Measurements from ENCODE around the gene RAB37. TPM values are rescaled to one million over a fixed set of nuclear protein-coding genes. Genes with fewer than 3 reads are reported as not detected.

RAB37 gene
- polyA plus RNA-seq, 1 of the 3 experiments (the other 2 are of a cell fraction): 0.25 TPM

DNA sequence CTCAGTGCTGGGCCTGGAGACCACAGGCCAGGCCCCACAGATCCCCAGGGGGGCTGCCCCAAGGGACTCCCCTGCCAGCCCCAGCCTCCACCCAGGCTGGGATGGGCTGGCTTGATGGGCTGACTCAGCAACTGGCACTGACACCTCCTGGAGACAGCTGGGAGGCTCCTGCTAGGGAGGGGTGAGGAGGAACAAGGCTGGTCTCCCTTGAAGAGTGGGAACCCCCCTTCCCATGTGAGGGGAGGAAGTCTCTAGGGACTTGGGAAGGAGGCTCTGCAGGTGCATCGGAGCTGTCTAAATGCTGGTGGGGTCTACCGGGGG lies 21.8 kb downstream of the RAB37 start:
- ChIA-PET POLR2A (interaction anchor here (0.6 to 2.9 kb wide), 3 partner anchors 9 to 393 kb away, joined by 3 to 19 read pairs (median 17); partner anchors contain the start of gene NAT9), CTCF (interaction anchor here (0.9 to 48.0 kb wide), 7 partner anchors 4 to 192 kb away, joined by 4 to 1361 read pairs (median 15); partner anchors contain the start of genes GRIN2C, NAT9, NHERF1 and RAB37)
- H3F3A ChIP-seq (replicated peaks; ENCODE audit: insufficient read depth): peaks cover 4% of the 10 kb centered on the region
- peak overlapping the region; percentile 64 for H3K4me2 ChIP-seq
- H4K20me1 ChIP-seq (ENCODE audit: insufficient read depth): no peaks in the 10 kb centered on the region
- TF ChIP-seq, protein P1, sequence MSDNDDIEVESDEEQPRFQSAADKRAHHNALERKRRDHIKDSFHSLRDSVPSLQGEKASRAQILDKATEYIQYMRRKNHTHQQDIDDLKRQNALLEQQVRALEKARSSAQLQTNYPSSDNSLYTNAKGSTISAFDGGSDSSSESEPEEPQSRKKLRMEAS (IDR thresholded peaks at IDR 0.05; ENCODE audit: low read depth): no peak
- TF ChIP-seq TCF12 (IDR thresholded peaks at IDR 0.05) (peak; percentile 31; the same call in 1 of the 2 replicates), PBX3 (IDR thresholded peaks at IDR 0.05) (peak; percentile 46), FOSL2 (IDR thresholded peaks at IDR 0.05; ENCODE audit: borderline replicate concordance, low read depth) (0 out of 2 replicates have a peak, but pooled peaks have one; percentile 36)
- no peaks in the 10 kb centered on the region for H3K27me3 ChIP-seq (ENCODE audit: insufficient read depth)
- peak overlapping the region in 1 of 2 experiments; percentile 94; a peak in 2 of 4 replicates for H3K27ac ChIP-seq (ENCODE audit: low read depth in 2 of 2, low read length in 1 of 2)
- 100% methylated on average over 2 of the region's 2 CpGs for WGBS (ENCODE audit: low lambda C conversion rate)
- peaks cover 45 to 63% of the 10 kb centered on the region in 2 experiments; a peak in 3 of 4 replicates for H3K4me1 ChIP-seq (ENCODE audit: control insufficient read depth in 1 of 2, insufficient read depth in 2 of 2, low read depth in 1 of 2, low read length in 1 of 2)
- H3K4me3 ChIP-seq (ENCODE audit: low read depth in 2 of 2, low read length in 1 of 2): no peak overlapping the region
- H2AFZ ChIP-seq (ENCODE audit: low read depth): no peak overlapping the region
- peak; percentile 57 for DNase-seq
- no peaks in the 10 kb centered on the region for H3K9me2 ChIP-seq
- no peaks in the 10 kb centered on the region for H3K9me3 ChIP-seq
- H3K79me2 ChIP-seq (ENCODE audit: insufficient read depth): peaks cover 14% of the 10 kb centered on the region; the same call in 1 of the 2 replicates
- H3K9ac ChIP-seq: no peak overlapping the region
- no peaks in the 10 kb centered on the region for H3K36me3 ChIP-seq (replicated peaks in 1 of 2; ENCODE audit: control insufficient read depth in 1 of 2, insufficient read depth in 2 of 2, low read length in 1 of 2)

DNA sequence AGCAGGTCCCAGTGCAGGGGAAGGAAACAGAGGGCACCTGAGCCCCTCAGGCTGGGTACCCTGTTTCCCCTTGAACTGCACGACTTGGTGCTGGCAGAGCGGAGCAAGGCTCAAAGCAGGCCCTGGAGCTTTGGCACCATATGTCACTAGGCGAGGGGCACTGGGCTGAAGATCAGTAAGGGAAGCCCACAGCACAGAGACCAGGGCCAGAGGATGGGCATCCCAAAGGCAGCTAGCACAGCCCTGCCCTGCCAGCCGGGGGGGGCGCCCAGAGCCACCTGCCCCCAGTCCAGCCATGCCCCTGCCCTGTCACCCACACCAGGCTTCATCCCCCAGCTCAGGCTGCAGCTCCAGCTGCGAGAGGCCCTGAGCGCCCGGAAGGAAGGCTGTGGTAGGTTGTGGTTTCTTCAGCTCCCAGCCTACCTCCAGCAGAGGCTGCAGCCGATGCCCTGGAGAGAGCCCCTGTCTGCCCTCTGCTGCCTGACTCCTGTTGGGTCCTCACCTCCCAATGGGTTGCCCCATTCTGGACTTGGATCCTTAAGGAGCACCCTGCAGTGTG lies 22.3 kb downstream of the RAB37 start:
- Histone ChIP-seq H3F3A (replicated peaks; ENCODE audit: insufficient read depth) (peaks cover 4% of the 10 kb centered on the region), H3K4me2 (peak overlapping the region; percentile 64), H3K4me3 (ENCODE audit: low read depth in 2 of 2, low read length in 1 of 2) (no peak overlapping the region), H3K9ac (no peak overlapping the region), H3K79me2 (ENCODE audit: insufficient read depth) (peaks cover 14% of the 10 kb centered on the region; the same call in 1 of the 2 replicates), H3K27ac (ENCODE audit: low read depth in 2 of 2, low read length in 1 of 2) (peak overlapping the region in 1 of 2 experiments; percentile 94; a peak in 2 of 4 replicates), H3K9me2 (no peaks in the 10 kb centered on the region), H2AFZ (ENCODE audit: low read depth) (no peak overlapping the region), H4K20me1 (ENCODE audit: insufficient read depth) (no peaks in the 10 kb centered on the region), H3K4me1 (ENCODE audit: control insufficient read depth in 1 of 2, insufficient read depth in 2 of 2, low read depth in 1 of 2, low read length in 1 of 2) (peaks cover 45 to 68% of the 10 kb centered on the region in 2 experiments; a peak in 3 of 4 replicates), H3K36me3 (replicated peaks in 1 of 2; ENCODE audit: control insufficient read depth in 1 of 2, insufficient read depth in 2 of 2, low read length in 1 of 2) (no peaks in the 10 kb centered on the region), H3K9me3 (no peaks in the 10 kb centered on the region), H3K27me3 (ENCODE audit: insufficient read depth) (no peaks in the 10 kb centered on the region)
- ChIA-PET CTCF (interaction anchor here (0.9 to 48.0 kb wide), 8 partner anchors 5 to 193 kb away, joined by 3 to 1361 read pairs (median 12); partner anchors contain the start of genes GRIN2C, NAT9, NHERF1 and RAB37), POLR2A (interaction anchor here (2.1 to 2.9 kb wide), 3 partner anchors 10 to 17 kb away, joined by 9 to 19 read pairs (median 17); partner anchors contain the start of gene NAT9)
- WGBS (ENCODE audit: low lambda C conversion rate): 88% methylated on average over 5 of the region's 9 CpGs
- TF ChIP-seq, protein P1 (IDR thresholded peaks at IDR 0.05; ENCODE audit: low read depth): no peak
- TF ChIP-seq ELF1 (IDR thresholded peaks at IDR 0.05) (no peak), GATA2 (CRISPR knock-in tag; IDR thresholded peaks at IDR 0.05) (no peak), JUND (IDR thresholded peaks at IDR 0.05) (no peak), TCF12 (IDR thresholded peaks at IDR 0.05) (no peak), USF2 (IDR thresholded peaks at IDR 0.05; ENCODE audit: borderline replicate concordance, low read depth, low read length) (no peak), SIN3A (IDR thresholded peaks at IDR 0.05; ENCODE audit: borderline replicate concordance, low read depth, low read length) (no peak), ZBTB33 (IDR thresholded peaks at IDR 0.05; ENCODE audit: borderline replicate concordance, low read depth) (no peak)
- TF ChIP-seq, protein P2, sequence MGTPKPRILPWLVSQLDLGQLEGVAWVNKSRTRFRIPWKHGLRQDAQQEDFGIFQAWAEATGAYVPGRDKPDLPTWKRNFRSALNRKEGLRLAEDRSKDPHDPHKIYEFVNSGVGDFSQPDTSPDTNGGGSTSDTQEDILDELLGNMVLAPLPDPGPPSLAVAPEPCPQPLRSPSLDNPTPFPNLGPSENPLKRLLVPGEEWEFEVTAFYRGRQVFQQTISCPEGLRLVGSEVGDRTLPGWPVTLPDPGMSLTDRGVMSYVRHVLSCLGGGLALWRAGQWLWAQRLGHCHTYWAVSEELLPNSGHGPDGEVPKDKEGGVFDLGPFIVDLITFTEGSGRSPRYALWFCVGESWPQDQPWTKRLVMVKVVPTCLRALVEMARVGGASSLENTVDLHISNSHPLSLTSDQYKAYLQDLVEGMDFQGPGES (IDR thresholded peaks at IDR 0.05; ENCODE audit: low read depth, low read length): no peak
- DNase-seq: peak; percentile 38

Data from SK-N-SH (cell line).